GM18873 (cell line): ENCODE results near the gene RBMS3.
"Not testable (repeated sequence)": the region's sequence is repeated elsewhere in the genome, so short reads cannot be mapped to it uniquely, and the experiment has no call there.

Source experiments
- ATAC-seq: cut with Tn5 transposase; IDR thresholded peaks from one replicate; pipeline ENCODE4 v1.9.1; 2021; ENCODE audit warnings: mild to moderate bottlenecking, moderate library complexity, moderate number of reproducible peaks; ENCODE audit not compliant: unreplicated experiment, low FRiP score

The RBMS3 gene

DNA sequence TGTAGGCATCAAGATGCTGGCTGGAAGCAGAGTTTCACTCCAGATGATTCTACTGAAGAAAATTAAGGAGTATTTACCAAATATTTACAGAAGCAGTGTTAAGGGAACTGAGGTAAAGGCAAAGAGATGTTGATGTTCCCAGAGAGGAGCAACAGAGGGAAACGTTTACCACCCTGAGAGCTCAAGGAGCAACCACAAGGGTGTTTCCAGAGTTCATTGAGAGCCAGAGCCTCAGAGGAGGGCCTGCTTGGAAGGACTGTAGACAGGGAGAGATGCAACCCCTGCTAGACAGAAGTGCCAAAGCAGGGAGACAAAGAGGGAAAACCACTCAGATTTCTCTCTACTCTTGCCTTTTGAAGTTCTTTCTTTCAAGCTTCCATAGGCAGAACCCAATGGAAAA, 474.5 kb downstream of the RBMS3 start:
- ATAC-seq, result no peak

GRCh38 chr3:29757054-29757777, 476.3 kb downstream of the RBMS3 start:
- ATAC-seq, result no peak

GRCh38 chr3:29758108-29758433, 477.2 kb downstream of the RBMS3 start:
- no peak for ATAC-seq

DNA sequence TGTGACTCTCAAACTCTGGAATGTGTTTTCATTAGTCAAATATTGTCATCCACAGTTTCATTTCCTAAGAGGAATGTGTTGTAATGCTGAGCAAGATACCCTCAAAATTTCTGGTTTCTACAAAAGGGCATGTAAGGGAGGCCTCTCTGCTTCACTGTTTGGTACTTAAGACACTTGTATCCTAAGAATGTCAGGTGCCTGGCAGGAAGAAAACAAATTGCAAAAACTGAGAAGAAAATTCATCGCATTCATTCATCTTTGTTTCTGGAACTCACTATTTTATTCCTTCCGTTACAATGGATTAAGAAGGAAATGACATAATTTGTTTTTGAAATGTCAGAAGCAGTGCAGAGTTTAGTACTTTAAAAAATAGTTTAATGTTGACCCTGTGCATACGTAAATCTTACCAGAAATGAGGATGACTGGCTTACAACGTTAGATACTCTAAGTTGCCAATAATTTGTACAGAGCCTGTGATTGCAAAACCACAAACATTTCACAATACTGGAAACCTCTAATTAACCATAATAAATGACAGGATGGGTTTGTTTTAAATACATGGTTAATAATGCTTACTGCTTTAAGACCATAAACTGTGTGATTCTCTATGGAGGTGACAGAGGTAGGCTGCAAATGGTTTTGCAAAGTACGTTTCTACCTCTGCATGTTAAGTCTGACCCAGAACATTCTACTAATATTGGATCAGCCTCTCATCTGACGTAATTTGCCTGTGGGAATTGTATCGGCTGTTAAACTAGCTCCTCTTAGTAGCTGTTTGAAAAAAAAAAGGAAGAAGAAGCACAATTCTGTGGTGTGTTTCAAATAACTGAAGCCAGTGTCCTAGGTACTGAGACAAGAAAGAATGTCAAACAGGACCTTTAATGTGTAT, 477.8 kb downstream of the RBMS3 start:
- no peak for ATAC-seq

GRCh38 chr3:29759411-29760225, 478.7 kb downstream of the RBMS3 start:
- no peak for ATAC-seq

DNA sequence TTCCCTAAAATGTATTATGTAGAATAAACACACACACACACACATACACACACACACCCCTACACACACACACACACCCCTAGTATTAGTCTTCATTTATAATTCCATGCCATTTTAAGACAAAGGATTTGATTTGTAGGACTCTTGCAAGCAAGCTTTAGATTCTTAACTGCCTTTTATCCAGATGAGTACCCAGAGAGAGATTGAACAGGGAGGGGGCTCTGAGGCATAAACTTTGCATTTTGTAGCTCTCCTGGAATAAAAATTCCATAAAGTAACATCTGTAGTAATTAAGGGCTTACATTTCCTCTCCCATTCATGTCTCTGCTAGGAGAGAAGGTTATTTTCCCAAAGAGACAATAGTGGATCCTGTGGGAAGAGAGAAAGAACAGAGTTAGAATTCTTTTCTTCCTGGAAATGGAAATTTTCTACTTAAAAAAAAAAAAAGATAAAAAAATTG, 479.4 kb downstream of the RBMS3 start:
- ATAC-seq, result no peak

DNA sequence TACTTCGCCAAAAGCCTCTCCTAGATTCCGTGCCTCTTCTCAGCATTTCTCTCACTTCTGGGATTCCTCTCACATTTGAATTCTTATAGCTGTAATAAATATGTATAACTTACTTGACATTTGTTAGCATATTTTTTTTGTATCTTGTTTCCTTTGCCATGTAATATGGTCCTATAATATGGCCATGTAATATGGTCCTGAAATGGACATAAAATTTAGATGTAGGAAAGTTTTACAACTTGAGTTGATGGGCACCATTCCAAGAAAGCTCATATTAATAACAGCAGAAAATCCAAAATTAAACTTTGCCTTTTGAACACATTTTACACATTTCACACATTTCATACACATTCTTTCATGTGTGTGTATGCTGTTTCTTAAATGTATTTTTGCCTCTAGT, 480.6 kb downstream of the RBMS3 start:
- no peak for ATAC-seq

- ATAC-seq, result no peak
These were observed 482.2 kb downstream of the RBMS3 start for GRCh38 chr3:29763115-29763514.

- no peak for ATAC-seq
These were observed 483.2 kb downstream of the RBMS3 start for GRCh38 chr3:29764041-29764440.

- ATAC-seq, result no peak
These were observed 483.9 kb downstream of the RBMS3 start for GRCh38 chr3:29764603-29765254.

DNA sequence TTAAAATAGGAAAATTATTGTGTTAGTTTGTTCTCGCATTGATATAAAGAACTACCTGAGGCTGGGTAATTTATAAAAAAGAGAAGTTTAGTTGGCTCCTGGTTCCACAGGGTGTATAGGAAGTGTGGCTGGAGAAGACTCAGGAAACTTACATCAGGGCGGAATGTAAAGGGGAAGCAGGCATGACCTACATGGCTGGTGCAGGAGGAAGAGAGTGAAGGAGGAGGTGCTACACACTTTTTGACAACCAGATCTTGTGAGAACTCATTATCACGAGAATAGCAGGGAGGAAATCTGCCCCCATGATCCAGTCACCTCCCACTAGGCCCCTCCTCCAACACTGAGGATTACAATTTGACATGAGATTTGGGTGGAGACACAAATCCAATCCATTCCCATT, 490.7 kb downstream of the RBMS3 start:
- no peak for ATAC-seq

DNA sequence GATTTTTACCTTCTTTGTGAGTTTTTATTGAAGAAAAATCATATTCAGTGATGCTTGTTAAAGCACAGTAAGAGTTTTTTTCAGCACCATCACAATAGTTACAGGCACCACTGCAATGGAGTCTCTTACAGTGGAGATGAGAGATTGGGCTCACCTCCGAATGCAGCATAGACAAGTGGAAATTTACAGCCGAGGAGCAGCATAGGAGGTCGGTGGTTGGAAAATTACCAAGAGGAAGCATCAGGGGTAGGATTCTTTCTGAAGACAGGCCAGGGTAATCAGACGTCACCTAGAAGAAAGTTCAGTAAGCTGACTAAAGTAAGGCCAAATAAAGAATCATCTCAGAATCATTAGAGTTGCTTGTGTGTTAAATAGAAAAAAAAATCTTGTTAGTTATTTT, 491.6 kb downstream of the RBMS3 start:
- ATAC-seq, result no peak

DNA sequence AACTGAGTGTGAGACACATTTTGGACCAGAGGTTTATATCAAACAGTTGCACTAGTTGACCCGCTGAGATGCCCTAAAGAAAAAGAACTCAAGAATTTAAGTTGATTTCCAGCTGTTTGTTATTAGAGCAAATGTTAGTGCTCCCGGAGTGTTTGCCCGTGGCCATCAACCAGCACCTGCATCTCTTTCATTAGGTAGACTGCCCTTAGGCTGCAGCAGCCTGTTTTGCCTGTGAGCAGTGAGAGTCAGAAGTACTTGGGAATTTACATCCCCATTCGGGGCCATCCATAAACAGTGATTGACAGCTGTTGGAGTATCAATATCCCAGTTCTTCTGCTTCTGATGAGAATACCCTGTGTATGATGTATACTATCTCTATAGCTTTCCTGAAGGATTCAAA, 492.6 kb downstream of the RBMS3 start:
- ATAC-seq, result no peak

DNA sequence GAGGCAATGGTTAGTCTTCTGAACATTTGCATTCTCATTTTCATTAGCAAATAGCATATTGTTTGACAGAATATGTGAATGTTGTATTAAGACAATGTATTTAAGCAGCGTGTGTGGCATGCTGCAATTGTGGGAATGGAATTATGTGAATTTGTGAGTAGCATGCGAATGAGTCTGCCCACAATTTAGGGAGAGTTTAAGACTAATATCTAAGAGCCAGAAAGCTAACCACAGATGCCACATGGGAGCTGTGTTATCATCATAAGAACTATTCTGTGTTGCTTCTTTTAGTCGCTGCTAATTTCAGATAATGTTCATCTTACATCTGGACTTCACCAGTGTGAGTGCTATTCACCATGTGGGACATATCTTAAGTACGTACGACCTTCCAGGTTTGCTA, 494.5 kb downstream of the RBMS3 start:
- ATAC-seq, result no peak

- ATAC-seq, result no peak
These were observed 497.0 kb downstream of the RBMS3 start for GRCh38 chr3:29777869-29778268.

- no peak for ATAC-seq
These were observed 508.8 kb downstream of the RBMS3 start for GRCh38 chr3:29789686-29790085.

- ATAC-seq, result no peak
These were observed 515.9 kb downstream of the RBMS3 start for GRCh38 chr3:29796808-29797207.

- ATAC-seq, result no peak
These were observed 521.2 kb downstream of the RBMS3 start for GRCh38 chr3:29802057-29802456.

DNA sequence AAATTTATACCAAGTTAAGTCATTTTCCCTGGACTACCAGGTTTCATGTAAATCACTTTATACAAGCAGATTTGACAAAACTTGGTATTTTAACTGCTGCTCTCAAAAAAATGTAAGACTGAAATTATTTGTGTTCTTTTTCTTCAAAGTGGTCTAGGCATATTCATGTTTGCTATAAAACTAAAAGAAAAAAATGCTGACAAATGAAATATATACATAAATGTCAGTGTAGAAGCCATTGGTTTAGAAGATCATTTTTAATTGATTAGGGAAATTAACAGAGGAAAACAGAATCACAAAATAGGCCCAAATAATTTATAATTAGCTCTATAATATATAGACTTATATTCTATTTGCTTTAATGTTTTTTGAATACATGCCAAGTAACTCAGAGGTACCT, 523.2 kb downstream of the RBMS3 start:
- ATAC-seq, result no peak

- no peak for ATAC-seq
These were observed 524.9 kb downstream of the RBMS3 start for GRCh38 chr3:29805757-29806156.

GRCh38 chr3:29808324-29808723, 527.5 kb downstream of the RBMS3 start:
- not testable (repeated sequence) for ATAC-seq
